B cell (primary cell): ENCODE data around the gene HEXD. TPM values are rescaled to one million over a fixed set of nuclear protein-coding genes. Genes with fewer than 3 reads are reported as not detected.

Experiments
- ATAC-seq: fragments of 200-7000 bp; cut with Tn5 transposase; one replicate; pipeline ENCODE4 v1.10.0; 2021; ENCODE audit warnings: low read depth, mild to moderate bottlenecking, moderate number of reproducible peaks, moderate library complexity
- CTCF ChIA-PET: fragments of 350-600 bp; sonication (Branson Sonifier 250); formaldehyde crosslinking; loops from one replicate; lab custom pipeline; 2021; ENCODE audit warnings: antibody characterized with exemption, inconsistent platforms; lab: Charles Lee
- POLR2A ChIA-PET: fragments of 350-600 bp; sonication (Branson Sonifier 250); formaldehyde crosslinking; loops from one replicate; lab custom pipeline; 2021; ENCODE audit warnings: antibody characterized with exemption; lab: Charles Lee
- DNase-seq: peaks from one replicate; pipeline ENCODE4 v3.0.0; 2013
- H2AFZ ChIP-seq: 2 replicates; pipeline ENCODE4 v1.6.1; 2012; ENCODE audit warnings: mild to moderate bottlenecking, low read depth, low read length; ENCODE audit not compliant: insufficient read depth, poor library complexity, severe bottlenecking
- H3K27ac ChIP-seq, 2 donors: 1 replicate in 1 of 2; 2 replicates in 1 of 2; pipeline ENCODE4 v1.5.1; 2012 to 2013; ENCODE audit warnings: low read length in 2 of 2, mild to moderate bottlenecking in 2 of 2, moderate library complexity in 1 of 2
- H3K27me3 ChIP-seq, 4 experiments: fragments of 200-600 bp in 1 of 4; sonication (generic) in 1 of 4; replicated peaks in 1 of 4; 1 replicate in 2 of 4; 2 replicates in 2 of 4; pipeline versions ENCODE4 v1.6.1 to v1.7.0; 2013 to 2016; ENCODE audit warnings: low read length in 3 of 4, mild to moderate bottlenecking in 2 of 4, mixed read lengths in 1 of 4, moderate library complexity in 1 of 4; ENCODE audit not compliant: insufficient read depth in 4 of 4, control insufficient read depth in 3 of 4; ENCODE audit errors: control extremely low read depth in 1 of 4
- H3K36me3 ChIP-seq, 2 experiments: replicated peaks in 1 of 2; 1 replicate in 1 of 2; 2 replicates in 1 of 2; pipeline versions ENCODE4 v1.6.1 to v1.7.1; 2013; ENCODE audit warnings: low read length in 1 of 2; ENCODE audit not compliant: insufficient read depth in 2 of 2, control insufficient read depth in 1 of 2; ENCODE audit errors: control extremely low read depth in 1 of 2, extremely low read depth in 1 of 2
- H3K4me1 ChIP-seq, 2 donors: fragments of 200-600 bp in 1 of 2; sonication (generic) in 1 of 2; 1 replicate in 1 of 2; 2 replicates in 1 of 2; pipeline versions ENCODE4 v1.5.1 to v1.6.1; 2013 to 2017; ENCODE audit warnings: low read length in 2 of 2; ENCODE audit not compliant: control insufficient read depth in 2 of 2, insufficient read depth in 2 of 2
- H3K4me2 ChIP-seq: replicated peaks from 2 replicates; pipeline ENCODE3; 2012; ENCODE audit warnings: mild to moderate bottlenecking, low read depth, low read length; ENCODE audit not compliant: poor library complexity, severe bottlenecking
- H3K4me3 ChIP-seq, 5 experiments: fragments of 200-600 bp in 1 of 5; sonication (generic) in 1 of 5; 1 replicate in 3 of 5; 2 replicates in 2 of 5; pipeline versions ENCODE4 v1.5.1 to v1.7.0; 2011 to 2016; ENCODE audit warnings: low read length in 4 of 5, mild to moderate bottlenecking in 4 of 5, low read depth in 2 of 5, control low read depth in 1 of 5, moderate library complexity in 1 of 5; ENCODE audit not compliant: insufficient read depth in 1 of 5; ENCODE audit errors: control extremely low read depth in 1 of 5, extremely low read depth in 1 of 5
- H3K79me2 ChIP-seq: fragments of 200-600 bp; sonication (generic); one replicate; pipeline ENCODE4 v1.6.0; 2016; ENCODE audit warnings: low read length; ENCODE audit not compliant: control insufficient read depth, insufficient read depth
- H3K9ac ChIP-seq: fragments of 200-600 bp; sonication (generic); 2 replicates; pipeline ENCODE4 v1.6.1; 2017; ENCODE audit warnings: mild to moderate bottlenecking, low read length, moderate library complexity
- H3K9me3 ChIP-seq, 3 donors: one replicate each; pipeline versions ENCODE4 v1.6.1 to v1.7.1; 2013; ENCODE audit warnings: low read length in 2 of 3; ENCODE audit not compliant: control insufficient read depth in 2 of 3, insufficient read depth in 1 of 3; ENCODE audit errors: control extremely low read depth in 1 of 3
- H4K20me1 ChIP-seq: 2 replicates; pipeline ENCODE4 v1.6.0; 2012; ENCODE audit warnings: mild to moderate bottlenecking, low read length; ENCODE audit not compliant: insufficient read depth, control insufficient read depth, poor library complexity, severe bottlenecking
- H3K27ac Mint-ChIP-seq: one replicate; pipeline ENCODE4 v1.8.0; 2021; ENCODE audit warnings: mixed read lengths
- H3K27me3 Mint-ChIP-seq: one replicate; pipeline ENCODE4 v1.8.0; 2021; ENCODE audit warnings: mixed read lengths
- H3K4me1 Mint-ChIP-seq: one replicate; pipeline ENCODE4 v1.8.0; 2021; ENCODE audit warnings: mixed read lengths
- H3K4me3 Mint-ChIP-seq: one replicate; pipeline ENCODE4 v1.8.0; 2021; ENCODE audit warnings: mixed read lengths
- H3K9me3 Mint-ChIP-seq: one replicate; pipeline ENCODE4 v1.8.0; 2022; ENCODE audit warnings: mixed read lengths; ENCODE audit not compliant: insufficient read depth
- EZH2 ChIP-seq: IDR thresholded peaks from 2 replicates; pipeline ENCODE4 v1.6.1; 2012; ENCODE audit warnings: borderline replicate concordance, low read depth, mild to moderate bottlenecking, moderate library complexity, low read length; ENCODE audit not compliant: insufficient read depth, poor library complexity, severe bottlenecking
- WGBS: methylation state at CpG from one replicate; pipeline ENCODE4 v1.1.5; 2013; ENCODE audit warnings: missing lambda C conversion rate; ENCODE audit not compliant: insufficient coverage; 5-methylcytosine and 5-hydroxymethylcytosine counted together
- intact Hi-C: fragments of 100-400 bp; cut with micrococcal nuclease; formaldehyde crosslinking; loops from one replicate; pipeline ENCODE4 v1.10.0; 2022
- polyA plus RNA-seq: library from polyadenylated mRNA; depleted of rRNA; stranded (reverse); fragments of >200 nt; gene quantifications from 2 replicates; pipeline ENCODE4 v1.2.3, GENCODE V29; 2012
- total RNA-seq, 2 donors: library from RNA; stranded (reverse); fragments of 120-200 nt in 1 of 2; gene quantifications; 1 replicate in 1 of 2; 2 replicates in 1 of 2; pipeline versions ENCODE4 v1.2.3 to v1.2.4, GENCODE V29; 2013 to 2022
- TF ChIP-seq, protein P1 (sequence below): fragments of 200-600 bp; IDR thresholded peaks from one replicate; pipeline ENCODE4 v1.8.0; 2022; ENCODE audit warnings: antibody characterized with exemption, mild to moderate bottlenecking

The HEXD gene
- total and polyA plus RNA-seq, 2 donors (not counting 1 experiment from before 2014, with no cell fraction given) = 128 to 317 TPM

DNA sequence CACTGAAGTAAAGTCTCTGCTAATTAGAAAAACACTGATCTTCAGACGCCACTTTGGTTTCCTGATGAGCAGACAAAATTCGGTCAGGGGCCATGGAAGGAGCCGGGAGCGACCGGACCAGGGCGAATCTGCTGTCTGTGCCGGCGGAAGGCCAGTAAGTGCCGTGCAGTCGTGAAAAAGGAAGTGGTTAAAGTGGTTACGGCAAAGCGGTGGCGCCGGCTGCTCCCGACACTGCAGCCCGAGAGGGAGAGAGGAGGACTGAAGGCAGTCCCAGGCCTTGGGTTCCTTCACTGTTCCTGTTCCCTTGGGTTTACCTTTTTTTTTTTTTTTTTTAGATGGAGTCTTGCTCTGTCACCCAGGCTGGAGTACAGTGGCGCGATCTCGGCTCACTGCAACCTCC, 17.3 kb upstream of the HEXD start:
- Histone ChIP-seq H3K27me3 (no peaks in the 10 kb centered on the region), H3K9ac (peak overlapping the region; percentile 49), H3K79me2 (no peaks in the 10 kb centered on the region), H3K4me2 (peak overlapping the region; percentile 81), H3K27ac (no peak overlapping the region), H3K4me3 (peak overlapping the region in 3 of 5 experiments; percentile 15 to 42 (median 33)), H3K36me3 (peaks cover 2 to 19% of the 10 kb centered on the region in 2 experiments), H3K9me3 (no peaks in the 10 kb centered on the region), H4K20me1 (no peaks in the 10 kb centered on the region), H2AFZ (peak overlapping the region; percentile 62), H3K4me1 (peaks cover 8 to 14% of the 10 kb centered on the region in 2 donors)
- no peak for TF ChIP-seq EZH2
- TF ChIP-seq, protein P1, sequence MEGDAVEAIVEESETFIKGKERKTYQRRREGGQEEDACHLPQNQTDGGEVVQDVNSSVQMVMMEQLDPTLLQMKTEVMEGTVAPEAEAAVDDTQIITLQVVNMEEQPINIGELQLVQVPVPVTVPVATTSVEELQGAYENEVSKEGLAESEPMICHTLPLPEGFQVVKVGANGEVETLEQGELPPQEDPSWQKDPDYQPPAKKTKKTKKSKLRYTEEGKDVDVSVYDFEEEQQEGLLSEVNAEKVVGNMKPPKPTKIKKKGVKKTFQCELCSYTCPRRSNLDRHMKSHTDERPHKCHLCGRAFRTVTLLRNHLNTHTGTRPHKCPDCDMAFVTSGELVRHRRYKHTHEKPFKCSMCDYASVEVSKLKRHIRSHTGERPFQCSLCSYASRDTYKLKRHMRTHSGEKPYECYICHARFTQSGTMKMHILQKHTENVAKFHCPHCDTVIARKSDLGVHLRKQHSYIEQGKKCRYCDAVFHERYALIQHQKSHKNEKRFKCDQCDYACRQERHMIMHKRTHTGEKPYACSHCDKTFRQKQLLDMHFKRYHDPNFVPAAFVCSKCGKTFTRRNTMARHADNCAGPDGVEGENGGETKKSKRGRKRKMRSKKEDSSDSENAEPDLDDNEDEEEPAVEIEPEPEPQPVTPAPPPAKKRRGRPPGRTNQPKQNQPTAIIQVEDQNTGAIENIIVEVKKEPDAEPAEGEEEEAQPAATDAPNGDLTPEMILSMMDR = no peak
- POLR2A ChIA-PET = no interaction called here
- peak; percentile 74 for DNase-seq
- intact Hi-C loops = no loop called here
- H3K27me3 Mint-ChIP-seq = no peaks in the 10 kb centered on the region
- peak overlapping the region; percentile 86 for H3K4me3 Mint-ChIP-seq
- ATAC-seq = peak; percentile 79
- CTCF ChIA-PET = interaction anchor here (1.3 kb wide), 1 partner anchor 18 kb away, joined by 5 read pairs; no protein-coding TSS in a partner anchor
- H3K27ac Mint-ChIP-seq = no peak overlapping the region
- under 1% methylated on average over 16 of the region's 19 CpGs for WGBS
- peaks cover 10% of the 10 kb centered on the region for H3K4me1 Mint-ChIP-seq
- no peaks in the 10 kb centered on the region for H3K9me3 Mint-ChIP-seq

DNA sequence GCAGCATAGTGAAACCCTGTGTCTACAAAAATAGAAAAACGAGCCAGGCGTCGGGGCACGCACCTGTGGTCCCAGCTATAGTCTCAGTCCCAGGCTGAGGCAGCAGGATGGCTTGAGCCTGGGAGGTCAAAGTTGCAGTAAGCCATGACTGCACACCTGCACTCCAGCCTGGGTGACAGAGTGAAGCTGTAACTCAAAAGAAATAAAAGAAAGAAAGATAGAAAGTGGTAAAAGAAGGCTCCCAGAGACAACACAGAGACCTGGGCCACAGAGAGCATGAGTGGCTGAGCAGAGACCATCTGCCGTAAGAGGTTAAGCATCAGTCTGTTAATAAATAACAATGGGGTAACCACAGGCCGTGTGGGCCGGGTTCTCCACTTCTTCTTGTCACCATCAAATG, 15.3 kb upstream of the HEXD start:
- H3K27me3 ChIP-seq = no peaks in the 10 kb centered on the region
- DNase-seq (no peak), ATAC-seq (no peak)
- H4K20me1 ChIP-seq = no peaks in the 10 kb centered on the region
- peaks cover 8 to 19% of the 10 kb centered on the region in 2 donors for H3K4me1 ChIP-seq
- CTCF ChIA-PET = no interaction called here
- Mint-ChIP-seq H3K9me3 (no peaks in the 10 kb centered on the region), H3K27ac (no peak overlapping the region), H3K4me3 (no peak overlapping the region), H3K4me1 (peaks cover 13% of the 10 kb centered on the region), H3K27me3 (no peaks in the 10 kb centered on the region)
- H3K4me3 ChIP-seq = no peak overlapping the region
- no peaks in the 10 kb centered on the region for H3K79me2 ChIP-seq
- H3K9ac ChIP-seq = no peak overlapping the region
- H3K9me3 ChIP-seq = no peaks in the 10 kb centered on the region
- intact Hi-C loops = no loop called here
- H3K36me3 ChIP-seq = peaks cover 2 to 24% of the 10 kb centered on the region in 2 experiments
- H2AFZ ChIP-seq = no peak overlapping the region
- 64% methylated on average over 5 of the region's 7 CpGs for WGBS
- POLR2A ChIA-PET = no interaction called here
- H3K27ac ChIP-seq = no peak overlapping the region
- TF ChIP-seq, protein P1 = no peak
- TF ChIP-seq EZH2 = no peak
- H3K4me2 ChIP-seq = no peak overlapping the region
